GM18498 (cell line): Measurements from ENCODE around the gene BCL2A1.
"Not testable (repeated sequence)": the region's sequence is repeated elsewhere in the genome, so short reads cannot be mapped to it uniquely, and the experiment has no call there.

Experiments
- ATAC-seq: cut with Tn5 transposase; IDR thresholded peaks from one replicate; pipeline ENCODE4 v1.9.1; 2021; ENCODE audit warnings: mild to moderate bottlenecking, moderate library complexity; ENCODE audit not compliant: unreplicated experiment

The BCL2A1 gene

GRCh38 chr15:79989682-79990081 lies 18.7 kb upstream of the BCL2A1 start:
- no peak for ATAC-seq

GRCh38 chr15:79989183-79989582 lies 18.2 kb upstream of the BCL2A1 start:
- no peak for ATAC-seq

GRCh38 chr15:79988448-79989117 lies 17.6 kb upstream of the BCL2A1 start:
- ATAC-seq, result no peak

GRCh38 chr15:79987969-79988368 lies 17.0 kb upstream of the BCL2A1 start:
- ATAC-seq, result no peak

- no peak for ATAC-seq
These were observed 16.6 kb upstream of the BCL2A1 start for GRCh38 chr15:79987569-79987955.

- peak; percentile 43 for ATAC-seq
These were observed 10.9 kb upstream of the BCL2A1 start for GRCh38 chr15:79981831-79982455.

GRCh38 chr15:79978655-79979514 lies 7.9 kb upstream of the BCL2A1 start:
- ATAC-seq, result peak; percentile 72

GRCh38 chr15:79978260-79978654 lies 7.3 kb upstream of the BCL2A1 start:
- ATAC-seq, result peak; percentile 7

- ATAC-seq, result peak; percentile 39
These were observed 6.5 kb upstream of the BCL2A1 start for GRCh38 chr15:79977431-79978054.

GRCh38 chr15:79973456-79974195 lies 2.6 kb upstream of the BCL2A1 start:
- no peak for ATAC-seq

- no peak for ATAC-seq
These were observed 1.9 kb upstream of the BCL2A1 start for GRCh38 chr15:79972863-79973262.

GRCh38 chr15:79970181-79970580 lies 815 bp downstream of the BCL2A1 start:
- no peak for ATAC-seq

- no peak for ATAC-seq
These were observed 1.9 kb downstream of the BCL2A1 start for GRCh38 chr15:79969146-79969545.

- no peak for ATAC-seq
These were observed 3.5 kb downstream of the BCL2A1 start for GRCh38 chr15:79967298-79968182.

GRCh38 chr15:79966634-79967297 lies 4.2 kb downstream of the BCL2A1 start:
- no peak for ATAC-seq

- ATAC-seq, result peak; percentile 37
These were observed 5.0 kb downstream of the BCL2A1 start for GRCh38 chr15:79965846-79966630.

- no peak for ATAC-seq
These were observed 6.7 kb downstream of the BCL2A1 start for GRCh38 chr15:79964232-79964805.

- ATAC-seq, result not testable (repeated sequence)
These were observed 8.1 kb downstream of the BCL2A1 start for GRCh38 chr15:79962921-79963320.
